RPMI8226 (cell line): Measurements from ENCODE around the gene TAS1R1.

ENCODE experiments used
- DNase-seq: peaks from one replicate; pipeline ENCODE4 v3.0.0-alpha.2; 2015

The TAS1R1 gene

DNA sequence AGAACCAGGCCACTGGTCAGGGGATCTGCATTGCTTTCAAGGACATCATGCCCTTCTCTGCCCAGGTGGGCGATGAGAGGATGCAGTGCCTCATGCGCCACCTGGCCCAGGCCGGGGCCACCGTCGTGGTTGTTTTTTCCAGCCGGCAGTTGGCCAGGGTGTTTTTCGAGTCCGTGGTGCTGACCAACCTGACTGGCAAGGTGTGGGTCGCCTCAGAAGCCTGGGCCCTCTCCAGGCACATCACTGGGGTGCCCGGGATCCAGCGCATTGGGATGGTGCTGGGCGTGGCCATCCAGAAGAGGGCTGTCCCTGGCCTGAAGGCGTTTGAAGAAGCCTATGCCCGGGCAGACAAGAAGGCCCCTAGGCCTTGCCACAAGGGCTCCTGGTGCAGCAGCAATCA lies 19.7 kb downstream of the TAS1R1 start:
- no peak for DNase-seq

DNA sequence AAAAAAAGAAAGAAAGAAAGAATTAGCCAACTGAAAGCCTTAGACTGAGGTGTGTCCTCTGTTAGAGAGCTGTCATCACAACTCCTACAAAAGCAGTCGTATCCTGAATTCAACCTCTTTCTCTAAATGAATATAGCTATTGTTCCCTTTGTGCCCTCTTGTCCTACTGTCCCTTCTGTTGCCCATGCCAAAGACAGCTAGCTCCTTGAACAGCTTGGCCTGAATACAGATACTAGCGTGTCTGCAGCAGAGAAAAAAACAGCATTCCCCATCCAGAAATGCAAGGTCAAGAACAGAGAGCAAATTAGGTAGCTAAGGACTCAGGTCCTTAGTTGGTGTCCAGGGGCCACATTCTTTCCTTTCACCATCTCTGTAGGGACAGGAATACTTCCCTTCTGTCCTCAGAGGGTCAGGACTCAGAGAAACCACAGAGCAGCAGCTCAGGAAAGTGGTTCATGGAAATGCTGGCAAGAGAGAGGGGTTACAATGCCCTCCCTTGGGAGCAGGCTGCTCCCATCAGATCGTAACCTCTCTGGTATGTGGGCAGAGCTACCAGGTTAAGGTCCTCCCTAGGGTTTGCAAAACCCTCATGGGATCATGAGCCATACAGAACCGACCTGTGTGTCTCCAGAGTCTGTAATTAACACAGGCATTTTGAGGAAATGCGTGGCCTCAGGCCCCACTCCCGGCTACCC lies 22.9 kb downstream of the TAS1R1 start:
- no peak for DNase-seq

- no peak for DNase-seq
These were observed 23.7 kb downstream of the TAS1R1 start for GRCh38 chr1:6578624-6579373.

DNA sequence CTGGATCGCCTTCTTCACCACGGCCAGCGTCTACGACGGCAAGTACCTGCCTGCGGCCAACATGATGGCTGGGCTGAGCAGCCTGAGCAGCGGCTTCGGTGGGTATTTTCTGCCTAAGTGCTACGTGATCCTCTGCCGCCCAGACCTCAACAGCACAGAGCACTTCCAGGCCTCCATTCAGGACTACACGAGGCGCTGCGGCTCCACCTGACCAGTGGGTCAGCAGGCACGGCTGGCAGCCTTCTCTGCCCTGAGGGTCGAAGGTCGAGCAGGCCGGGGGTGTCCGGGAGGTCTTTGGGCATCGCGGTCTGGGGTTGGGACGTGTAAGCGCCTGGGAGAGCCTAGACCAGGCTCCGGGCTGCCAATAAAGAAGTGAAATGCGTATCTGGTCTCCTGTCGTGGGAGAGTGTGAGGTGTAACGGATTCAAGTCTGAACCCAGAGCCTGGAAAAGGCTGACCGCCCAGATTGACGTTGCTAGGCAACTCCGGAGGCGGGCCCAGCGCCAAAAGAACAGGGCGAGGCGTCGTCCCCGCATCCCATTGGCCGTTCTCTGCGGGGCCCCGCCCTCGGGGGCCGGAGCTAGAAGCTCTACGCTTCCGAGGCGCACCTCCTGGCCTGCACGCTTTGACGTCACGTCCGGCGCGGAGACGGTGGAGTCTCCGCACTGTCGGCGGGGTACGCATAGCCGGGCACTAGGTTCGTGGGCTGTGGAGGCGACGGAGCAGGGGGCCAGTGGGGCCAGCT lies 24.4 kb downstream of the TAS1R1 start, which contains the start of gene ZBTB48:
TSS of gene ZBTB48 (plus strand) at position 621 of the 745 bp plus-strand sequence. CDS start 616 bp downstream, outside the sequence.
- DNase-seq, result peak; percentile 100

DNA sequence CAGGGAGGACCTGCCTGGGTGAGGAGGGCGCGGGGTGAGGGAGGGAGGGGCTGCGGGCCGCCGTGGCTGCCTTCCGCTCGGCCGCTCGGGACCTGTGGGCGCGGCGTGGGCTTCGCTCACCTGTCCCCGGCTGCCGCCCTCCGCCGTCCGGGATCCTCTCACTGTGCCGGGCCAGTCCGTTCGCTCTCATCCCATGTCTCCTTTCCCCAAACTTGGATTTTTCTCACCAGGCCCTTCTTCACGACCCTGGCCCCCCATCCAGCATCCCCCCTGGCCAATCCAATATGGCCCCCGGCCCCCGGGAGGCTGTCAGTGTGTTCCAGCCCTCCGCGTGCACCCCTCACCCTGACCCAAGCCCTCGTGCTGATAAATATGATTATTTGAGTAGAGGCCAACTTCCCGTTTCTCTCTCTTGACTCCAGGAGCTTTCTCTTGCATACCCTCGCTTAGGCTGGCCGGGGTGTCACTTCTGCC lies 25.0 kb downstream of the TAS1R1 start:
- peak; percentile 54 for DNase-seq

DNA sequence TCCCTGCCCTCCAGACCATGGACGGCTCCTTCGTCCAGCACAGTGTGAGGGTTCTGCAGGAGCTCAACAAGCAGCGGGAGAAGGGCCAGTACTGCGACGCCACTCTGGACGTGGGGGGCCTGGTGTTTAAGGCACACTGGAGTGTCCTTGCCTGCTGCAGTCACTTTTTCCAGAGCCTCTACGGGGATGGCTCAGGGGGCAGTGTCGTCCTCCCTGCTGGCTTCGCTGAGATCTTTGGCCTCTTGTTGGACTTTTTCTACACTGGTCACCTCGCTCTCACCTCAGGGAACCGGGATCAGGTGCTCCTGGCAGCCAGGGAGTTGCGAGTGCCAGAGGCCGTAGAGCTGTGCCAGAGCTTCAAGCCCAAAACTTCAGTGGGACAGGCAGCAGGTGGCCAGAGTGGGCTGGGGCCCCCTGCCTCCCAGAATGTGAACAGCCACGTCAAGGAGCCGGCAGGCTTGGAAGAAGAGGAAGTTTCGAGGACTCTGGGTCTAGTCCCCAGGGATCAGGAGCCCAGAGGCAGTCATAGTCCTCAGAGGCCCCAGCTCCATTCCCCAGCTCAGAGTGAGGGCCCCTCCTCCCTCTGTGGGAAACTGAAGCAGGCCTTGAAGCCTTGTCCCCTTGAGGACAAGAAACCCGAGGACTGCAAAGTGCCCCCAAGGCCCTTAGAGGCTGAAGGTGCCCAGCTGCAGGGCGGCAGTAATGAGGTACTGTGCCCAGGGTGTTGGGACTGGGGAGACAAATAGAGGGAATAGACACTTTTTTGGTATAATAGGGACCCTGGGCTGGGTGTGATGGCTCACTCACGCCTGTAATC lies 25.7 kb downstream of the TAS1R1 start:
- peak; percentile 40 for DNase-seq

GRCh38 chr1:6581561-6582305 lies 26.6 kb downstream of the TAS1R1 start:
- DNase-seq, result peak; percentile 55

- DNase-seq, result no peak
These were observed 27.3 kb downstream of the TAS1R1 start for GRCh38 chr1:6582370-6582769.

DNA sequence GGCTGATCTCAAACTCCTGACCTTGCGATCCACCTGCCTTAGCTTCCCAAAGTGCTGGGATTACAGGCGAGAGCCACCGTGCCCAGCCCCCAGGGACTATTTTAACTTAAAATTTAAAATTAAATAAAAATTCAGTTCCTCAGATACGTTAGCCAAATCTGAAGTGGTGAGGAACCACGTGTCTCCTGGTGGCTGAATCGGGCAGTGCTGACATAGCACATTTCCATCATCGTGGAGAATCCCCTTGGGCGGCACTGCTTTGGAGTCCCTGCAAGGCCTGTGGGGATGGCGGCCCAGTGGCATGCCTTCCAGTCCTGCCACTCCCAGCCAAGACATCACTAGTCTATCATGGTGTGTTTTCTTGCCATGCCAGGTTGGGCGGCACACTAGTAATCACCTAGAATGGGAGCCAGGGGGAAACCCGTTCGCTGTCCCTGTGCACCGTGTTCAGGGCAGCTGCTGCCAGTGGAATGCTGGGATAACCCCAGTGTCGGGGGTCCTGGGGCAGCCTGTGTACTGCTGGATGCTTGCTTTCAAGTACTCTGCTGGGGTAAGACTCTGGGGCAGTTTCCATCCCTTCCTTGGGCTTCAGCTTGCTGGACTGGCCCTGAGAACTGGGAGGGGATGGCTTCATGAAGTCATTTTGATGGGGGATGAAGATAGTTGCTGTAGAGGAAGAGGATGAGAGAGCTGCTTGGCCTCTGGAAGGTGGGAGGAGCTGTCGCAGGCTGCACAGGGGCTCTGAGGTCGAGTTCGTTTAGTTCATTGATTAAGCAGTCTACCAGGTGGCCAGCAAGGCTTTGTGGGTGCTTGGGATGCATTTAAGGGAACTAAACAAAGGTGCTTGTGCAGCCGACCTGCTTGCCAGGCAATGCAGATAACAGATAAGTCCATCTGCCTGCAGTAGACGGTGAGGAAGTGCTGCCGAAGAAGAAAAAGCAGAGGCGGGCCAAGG lies 29.3 kb downstream of the TAS1R1 start:
- peak; percentile 36 for DNase-seq

DNA sequence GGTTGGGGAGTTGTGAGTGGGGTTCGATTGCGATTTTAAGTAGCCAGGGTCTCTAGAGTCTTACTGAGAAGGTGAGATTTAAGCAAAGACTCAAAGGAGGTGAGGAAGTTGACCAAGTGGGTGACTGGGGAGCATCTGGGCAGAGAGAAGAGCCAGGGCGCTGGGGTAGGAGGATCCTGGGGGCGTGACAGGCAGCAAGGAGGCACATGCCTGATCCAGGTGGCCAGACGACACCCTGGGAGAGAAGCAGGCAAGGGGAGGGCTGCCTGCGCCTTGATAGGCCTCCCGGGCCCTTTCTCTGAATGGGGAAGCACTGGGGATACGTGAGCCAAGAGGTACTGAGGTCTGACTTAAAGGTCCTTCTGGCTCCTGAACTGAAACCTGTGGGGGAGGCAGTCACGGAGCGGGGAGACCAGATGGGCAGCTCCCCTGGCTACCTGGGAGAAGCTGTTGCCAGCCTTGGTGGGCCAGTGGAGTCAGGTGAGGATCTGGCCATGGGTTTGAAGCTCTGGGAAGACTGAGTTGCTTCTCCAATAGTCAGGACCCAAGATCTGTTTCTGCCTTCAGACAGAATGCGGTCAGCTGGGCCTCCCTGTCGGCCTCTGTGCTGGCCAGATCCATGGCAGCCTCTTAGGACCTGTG lies 30.1 kb downstream of the TAS1R1 start:
- no peak for DNase-seq

DNA sequence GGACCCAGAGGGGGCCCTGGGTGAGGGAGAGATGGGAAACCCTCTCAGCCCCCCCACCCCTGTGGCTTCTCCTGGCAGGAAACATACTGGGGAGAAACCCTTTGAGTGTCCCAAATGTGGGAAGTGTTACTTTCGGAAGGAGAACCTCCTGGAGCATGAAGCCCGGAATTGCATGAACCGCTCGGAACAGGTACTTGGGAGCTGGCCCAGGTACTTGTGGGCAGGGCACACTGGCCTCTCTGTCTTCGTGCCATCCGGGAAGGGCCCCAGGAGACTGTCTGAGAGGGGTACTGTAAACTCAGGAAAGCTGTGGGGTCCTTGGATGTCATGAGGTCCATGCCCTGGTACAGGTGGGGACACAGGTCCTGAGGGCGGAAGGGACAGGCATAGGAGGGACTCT lies 30.7 kb downstream of the TAS1R1 start:
- DNase-seq, result no peak

- DNase-seq, result no peak
These were observed 31.3 kb downstream of the TAS1R1 start for GRCh38 chr1:6586404-6586816.

DNA sequence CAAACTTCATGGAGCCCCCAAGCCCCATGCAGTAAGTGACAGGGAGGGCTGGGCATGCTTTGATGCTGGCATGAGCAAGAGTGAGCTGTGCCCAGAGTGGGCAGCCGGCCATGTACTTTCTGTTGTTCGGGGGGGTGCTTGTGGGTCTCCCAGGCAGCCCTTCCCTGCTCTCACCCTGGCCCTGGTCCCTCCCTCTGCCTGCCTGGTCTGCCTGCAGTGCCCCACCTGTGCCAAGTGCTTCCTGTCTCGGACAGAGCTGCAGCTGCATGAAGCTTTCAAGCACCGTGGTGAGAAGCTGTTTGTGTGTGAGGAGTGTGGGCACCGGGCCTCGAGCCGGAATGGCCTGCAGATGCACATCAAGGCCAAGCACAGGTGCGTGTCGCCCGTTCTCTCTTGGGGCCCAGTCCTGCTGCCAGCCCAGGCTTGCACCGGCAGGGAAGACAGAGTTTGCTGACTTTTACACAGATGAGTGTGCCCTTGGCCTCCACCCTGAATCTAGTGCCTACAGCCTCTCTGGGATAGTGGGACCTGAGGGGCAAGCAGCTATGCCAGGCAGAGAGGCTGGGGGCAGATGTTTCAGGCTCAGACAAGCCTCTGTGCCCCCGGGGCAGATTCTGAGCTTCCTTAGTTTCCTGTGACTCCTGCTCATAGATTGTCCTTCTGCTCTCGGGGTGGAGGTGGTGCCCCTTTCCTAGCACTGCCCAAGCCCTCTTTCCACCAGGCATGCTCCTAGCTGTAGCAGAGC lies 32.3 kb downstream of the TAS1R1 start:
- DNase-seq, result peak; percentile 93

- no peak for DNase-seq
These were observed 33.2 kb downstream of the TAS1R1 start for GRCh38 chr1:6588128-6588892.

DNA sequence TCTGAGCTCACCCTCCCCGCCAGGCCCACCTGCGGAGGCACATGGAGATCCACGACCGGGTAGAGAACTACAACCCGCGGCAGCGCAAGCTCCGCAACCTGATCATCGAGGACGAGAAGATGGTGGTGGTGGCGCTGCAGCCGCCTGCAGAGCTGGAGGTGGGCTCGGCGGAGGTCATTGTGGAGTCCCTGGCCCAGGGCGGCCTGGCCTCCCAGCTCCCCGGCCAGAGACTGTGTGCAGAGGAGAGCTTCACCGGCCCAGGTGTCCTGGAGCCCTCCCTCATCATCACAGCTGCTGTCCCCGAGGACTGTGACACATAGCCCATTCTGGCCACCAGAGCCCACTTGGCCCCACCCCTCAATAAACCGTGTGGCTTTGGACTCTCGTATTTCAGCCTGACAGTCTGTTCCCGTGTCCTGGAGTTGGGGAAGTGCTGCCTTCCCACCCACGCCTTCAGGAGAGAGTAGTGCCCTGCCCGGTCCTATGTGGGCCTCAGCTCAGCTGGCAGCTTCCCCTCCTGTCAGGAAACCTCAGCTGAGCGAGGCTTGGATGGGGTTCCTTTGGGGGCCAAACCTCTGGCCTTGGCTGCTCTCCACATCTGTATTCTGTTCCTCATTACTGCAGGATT lies 33.9 kb downstream of the TAS1R1 start:
- no peak for DNase-seq

DNA sequence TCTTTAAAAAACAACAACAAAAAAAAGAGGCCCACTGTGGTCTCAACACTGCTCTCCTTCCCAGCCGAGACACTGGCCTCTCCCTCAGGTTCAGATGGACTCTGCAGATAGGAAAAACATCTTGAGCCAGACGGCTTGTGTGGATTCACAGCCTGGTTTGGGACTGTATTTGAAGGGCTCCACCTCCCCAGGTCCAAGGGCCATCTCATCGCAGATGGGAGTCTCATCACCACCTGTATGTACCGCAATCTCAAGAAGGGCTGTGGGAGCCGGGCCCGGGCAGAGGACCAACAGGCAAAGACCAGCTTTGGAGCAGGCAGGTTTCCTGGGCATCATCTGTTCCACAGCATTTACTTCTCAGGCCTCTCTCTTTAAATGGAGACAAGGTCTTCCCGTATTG lies 34.9 kb downstream of the TAS1R1 start:
- no peak for DNase-seq

DNA sequence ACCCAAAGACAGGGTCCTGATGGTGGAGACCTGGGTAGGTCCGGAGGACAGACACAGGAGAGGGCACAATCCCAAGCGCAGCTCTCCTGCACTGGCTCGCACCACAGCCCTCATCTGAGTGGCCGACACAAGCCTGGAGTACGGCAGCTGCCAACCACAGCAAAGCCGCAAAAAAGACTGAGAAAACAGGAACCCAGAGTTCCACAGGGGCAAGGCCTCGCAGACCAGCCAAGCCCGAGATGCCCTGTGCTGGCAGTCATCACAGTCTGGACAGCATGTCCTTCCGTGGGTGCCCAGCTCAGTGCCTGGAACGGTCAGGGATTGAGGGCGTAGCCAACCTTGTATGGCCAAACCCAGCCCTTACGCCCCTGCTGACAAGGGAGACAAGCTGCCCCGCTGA lies 36.1 kb downstream of the TAS1R1 start:
- no peak for DNase-seq

- DNase-seq, result no peak
These were observed 36.5 kb downstream of the TAS1R1 start for GRCh38 chr1:6591644-6592043.
